ENCODE results near the gene C4orf50.

The C4orf50 gene

DNA sequence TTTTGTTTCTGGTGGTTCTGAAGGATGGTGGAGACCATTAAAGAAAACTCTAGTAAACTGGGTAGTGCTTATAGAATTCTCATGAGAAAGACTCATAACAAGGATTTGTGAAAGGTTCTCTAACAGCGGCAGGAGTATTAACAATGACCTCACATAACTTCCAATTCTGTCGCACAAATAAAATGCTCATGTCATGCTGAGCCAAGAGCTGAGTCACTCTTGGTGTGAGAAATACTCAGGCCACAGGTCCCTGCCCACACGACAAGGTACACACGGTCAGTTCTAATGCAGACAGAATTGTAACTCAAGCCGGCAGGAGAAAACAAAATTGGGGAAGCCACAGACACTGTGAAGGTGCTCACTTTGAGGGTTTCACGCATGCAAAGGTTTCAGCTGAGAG, 34.4 kb upstream of the C4orf50 start:
- no peak overlapping the region for H3K4me3 ChIP-seq (ENCODE audit: low read depth, low read length)

DNA sequence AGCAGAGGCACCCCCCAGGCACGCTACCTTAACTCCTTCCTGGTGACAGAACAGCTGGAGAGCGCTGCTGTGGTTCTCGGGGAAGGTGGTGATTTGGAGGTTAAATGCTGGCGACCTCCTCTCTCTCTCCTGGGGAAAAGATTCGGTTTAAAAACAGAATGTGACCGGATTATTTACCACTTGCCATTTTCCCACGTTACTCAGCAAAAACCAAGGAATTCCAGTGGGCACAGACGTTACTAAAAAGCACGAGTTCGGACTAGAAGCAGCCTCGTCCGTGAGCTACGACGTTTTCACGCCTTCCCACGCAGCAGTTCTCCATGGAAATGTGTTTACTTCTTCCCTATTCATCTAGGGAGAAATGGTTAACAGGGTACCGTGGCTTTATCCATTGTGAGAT, 32.3 kb upstream of the C4orf50 start:
- DNase-seq = no peak
- Histone ChIP-seq H3K4me2 (ENCODE audit: low read length) (no peak overlapping the region), H2AFZ (ENCODE audit: insufficient read depth, low read length, poor library complexity) (no peak overlapping the region), H3K9ac (ENCODE audit: low read length) (no peak overlapping the region), H3K4me3 (ENCODE audit: low read depth, low read length) (no peak overlapping the region), H2BK5ac (ENCODE audit: low read depth, low read length, poor library complexity) (no peak overlapping the region), H3K23ac (ENCODE audit: low read length) (no peak overlapping the region), H3K4me1 (ENCODE audit: control insufficient read depth in 1 of 2, insufficient read depth in 2 of 2, low read length in 2 of 2) (no peaks in the 10 kb centered on the region), H3K9me3 (ENCODE audit: insufficient read depth, low read depth, low read length) (peaks cover 2% of the 10 kb centered on the region), H3K79me1 (ENCODE audit: low read length) (no peaks in the 10 kb centered on the region), H3K27ac (ENCODE audit: low read depth, low read length) (no peak overlapping the region), H3K36me3 (ENCODE audit: control insufficient read depth in 1 of 2, insufficient read depth in 2 of 2, low read length in 2 of 2) (no peaks in the 10 kb centered on the region), H2BK120ac (ENCODE audit: insufficient read depth, low read length, poor library complexity) (no peak overlapping the region), H3K27me3 (ENCODE audit: insufficient read depth, low read length) (no peaks in the 10 kb centered on the region), H2AK5ac (ENCODE audit: low read length) (no peak overlapping the region), H3K18ac (ENCODE audit: low read length) (no peak overlapping the region), H3K14ac (ENCODE audit: low read length) (no peak overlapping the region), H4K8ac (ENCODE audit: low read depth, low read length) (no peak overlapping the region), H3K79me2 (ENCODE audit: control insufficient read depth, insufficient read depth, low read length, poor library complexity) (no peaks in the 10 kb centered on the region), H4K12ac (ENCODE audit: low read depth, low read length) (no peak overlapping the region), H4K91ac (ENCODE audit: low read depth, low read length) (no peak overlapping the region), H2BK12ac (ENCODE audit: low read length) (no peak overlapping the region), H3K4ac (ENCODE audit: low read depth, low read length) (no peak overlapping the region)
- WGBS (ENCODE audit: extremely low coverage, insufficient coverage, insufficient read length) = no CpG with 5 or more reads among the region's 17 CpGs

More for the DNA sequence above, 34.4 kb upstream of the C4orf50 start:
- Histone ChIP-seq H3K4ac (ENCODE audit: low read depth, low read length) (no peak overlapping the region), H3K36me3 (ENCODE audit: control insufficient read depth in 1 of 2, insufficient read depth in 2 of 2, low read length in 2 of 2) (no peaks in the 10 kb centered on the region), H3K9me3 (ENCODE audit: insufficient read depth, low read depth, low read length) (peaks cover 10% of the 10 kb centered on the region), H4K8ac (ENCODE audit: low read depth, low read length) (no peak overlapping the region), H3K27me3 (ENCODE audit: insufficient read depth, low read length) (no peaks in the 10 kb centered on the region), H2BK12ac (ENCODE audit: low read length) (no peak overlapping the region), H3K79me1 (ENCODE audit: low read length) (no peaks in the 10 kb centered on the region), H2AFZ (ENCODE audit: insufficient read depth, low read length, poor library complexity) (no peak overlapping the region), H4K91ac (ENCODE audit: low read depth, low read length) (no peak overlapping the region), H3K18ac (ENCODE audit: low read length) (no peak overlapping the region), H3K79me2 (ENCODE audit: control insufficient read depth, insufficient read depth, low read length, poor library complexity) (no peaks in the 10 kb centered on the region), H3K14ac (ENCODE audit: low read length) (no peak overlapping the region), H3K4me1 (ENCODE audit: control insufficient read depth in 1 of 2, insufficient read depth in 2 of 2, low read length in 2 of 2) (no peaks in the 10 kb centered on the region), H2BK120ac (ENCODE audit: insufficient read depth, low read length, poor library complexity) (no peak overlapping the region), H3K27ac (ENCODE audit: low read depth, low read length) (no peak overlapping the region), H2BK5ac (ENCODE audit: low read depth, low read length, poor library complexity) (no peak overlapping the region), H4K12ac (ENCODE audit: low read depth, low read length) (no peak overlapping the region), H3K23ac (ENCODE audit: low read length) (no peak overlapping the region), H2AK5ac (ENCODE audit: low read length) (no peak overlapping the region), H3K4me2 (ENCODE audit: low read length) (no peak overlapping the region), H3K9ac (ENCODE audit: low read length) (no peak overlapping the region)
- no CpG with 5 or more reads among the region's 6 CpGs for WGBS (ENCODE audit: extremely low coverage, insufficient coverage, insufficient read length)
- DNase-seq = no peak

DNA sequence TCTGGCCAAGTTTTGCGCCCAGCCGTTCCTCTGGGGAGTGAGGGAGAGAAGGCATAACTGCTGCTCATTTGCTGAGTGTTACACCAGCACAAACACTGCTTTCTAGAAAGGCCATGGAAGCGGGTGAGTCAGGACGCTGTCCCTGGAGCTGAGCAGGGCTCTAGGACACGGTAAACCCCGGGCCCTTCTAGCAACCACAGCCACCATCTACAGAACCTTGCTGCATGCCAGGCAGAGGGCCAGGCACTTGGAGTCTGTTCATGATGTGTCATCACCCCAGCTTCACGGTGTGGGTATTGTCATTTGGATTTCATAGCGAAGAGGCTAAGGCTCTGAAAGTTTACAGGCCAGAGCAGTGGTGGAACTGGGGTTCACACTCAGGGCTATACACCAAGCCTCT, 31.8 kb upstream of the C4orf50 start:
- Histone ChIP-seq H3K4ac (ENCODE audit: low read depth, low read length) (no peak overlapping the region), H3K18ac (ENCODE audit: low read length) (no peak overlapping the region), H3K4me1 (ENCODE audit: control insufficient read depth in 1 of 2, insufficient read depth in 2 of 2, low read length in 2 of 2) (no peaks in the 10 kb centered on the region), H3K79me1 (ENCODE audit: low read length) (no peaks in the 10 kb centered on the region), H2BK5ac (ENCODE audit: low read depth, low read length, poor library complexity) (no peak overlapping the region), H3K14ac (ENCODE audit: low read length) (no peak overlapping the region), H2AFZ (ENCODE audit: insufficient read depth, low read length, poor library complexity) (no peak overlapping the region), H2BK120ac (ENCODE audit: insufficient read depth, low read length, poor library complexity) (no peak overlapping the region), H2BK12ac (ENCODE audit: low read length) (no peak overlapping the region), H3K27me3 (ENCODE audit: insufficient read depth, low read length) (no peaks in the 10 kb centered on the region), H3K79me2 (ENCODE audit: control insufficient read depth, insufficient read depth, low read length, poor library complexity) (no peaks in the 10 kb centered on the region), H3K4me3 (ENCODE audit: low read depth, low read length) (no peak overlapping the region), H4K12ac (ENCODE audit: low read depth, low read length) (no peak overlapping the region), H3K36me3 (ENCODE audit: control insufficient read depth in 1 of 2, insufficient read depth in 2 of 2, low read length in 2 of 2) (no peaks in the 10 kb centered on the region), H4K8ac (ENCODE audit: low read depth, low read length) (no peak overlapping the region), H4K91ac (ENCODE audit: low read depth, low read length) (no peak overlapping the region), H3K9ac (ENCODE audit: low read length) (no peak overlapping the region), H3K27ac (ENCODE audit: low read depth, low read length) (no peak overlapping the region), H3K9me3 (ENCODE audit: insufficient read depth, low read depth, low read length) (peaks cover 4% of the 10 kb centered on the region), H3K4me2 (ENCODE audit: low read length) (no peak overlapping the region), H3K23ac (ENCODE audit: low read length) (no peak overlapping the region), H2AK5ac (ENCODE audit: low read length) (no peak overlapping the region)
- DNase-seq = no peak
- WGBS (ENCODE audit: extremely low coverage, insufficient coverage, insufficient read length) = no CpG with 5 or more reads among the region's 8 CpGs

DNA sequence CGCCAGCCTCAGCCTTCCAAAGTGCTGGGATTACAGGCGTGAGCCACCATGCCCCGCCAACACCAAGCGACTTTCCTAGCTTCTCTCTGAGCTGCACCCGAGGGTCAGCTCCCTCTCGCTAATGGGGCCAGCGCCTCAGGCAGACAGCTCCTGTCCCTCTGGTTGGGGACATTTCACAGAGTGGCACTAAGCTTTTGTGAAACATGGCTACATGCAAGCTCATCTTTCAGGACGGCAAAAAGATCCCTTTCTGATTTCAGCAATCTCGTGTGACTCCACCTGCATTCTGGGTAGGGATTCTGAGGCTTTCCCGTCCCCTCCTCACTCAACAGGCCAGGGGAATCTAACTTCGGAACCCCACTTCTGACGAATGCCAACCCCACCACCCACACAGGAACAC, 31.0 kb upstream of the C4orf50 start:
- H2AFZ ChIP-seq (ENCODE audit: insufficient read depth, low read length, poor library complexity) = no peak overlapping the region

More for the DNA sequence above, 31.0 kb upstream of the C4orf50 start:
- Histone ChIP-seq H4K8ac (ENCODE audit: low read depth, low read length) (no peak overlapping the region), H3K18ac (ENCODE audit: low read length) (no peak overlapping the region), H3K9ac (ENCODE audit: low read length) (no peak overlapping the region), H4K91ac (ENCODE audit: low read depth, low read length) (no peak overlapping the region), H4K12ac (ENCODE audit: low read depth, low read length) (no peak overlapping the region), H3K4me3 (ENCODE audit: low read depth, low read length) (no peak overlapping the region), H3K4me1 (ENCODE audit: control insufficient read depth in 1 of 2, insufficient read depth in 2 of 2, low read length in 2 of 2) (no peaks in the 10 kb centered on the region), H2AK5ac (ENCODE audit: low read length) (no peak overlapping the region), H3K4me2 (ENCODE audit: low read length) (no peak overlapping the region), H3K27ac (ENCODE audit: low read depth, low read length) (no peak overlapping the region), H2BK120ac (ENCODE audit: insufficient read depth, low read length, poor library complexity) (no peak overlapping the region), H3K27me3 (ENCODE audit: insufficient read depth, low read length) (no peaks in the 10 kb centered on the region), H2BK12ac (ENCODE audit: low read length) (no peak overlapping the region), H3K79me2 (ENCODE audit: control insufficient read depth, insufficient read depth, low read length, poor library complexity) (no peaks in the 10 kb centered on the region), H2BK5ac (ENCODE audit: low read depth, low read length, poor library complexity) (no peak overlapping the region), H3K79me1 (ENCODE audit: low read length) (no peaks in the 10 kb centered on the region), H3K9me3 (ENCODE audit: insufficient read depth, low read depth, low read length) (peaks cover 4% of the 10 kb centered on the region), H3K14ac (ENCODE audit: low read length) (no peak overlapping the region), H3K4ac (ENCODE audit: low read depth, low read length) (no peak overlapping the region), H3K36me3 (ENCODE audit: control insufficient read depth in 1 of 2, insufficient read depth in 2 of 2, low read length in 2 of 2) (no peaks in the 10 kb centered on the region), H3K23ac (ENCODE audit: low read length) (no peak overlapping the region)
- no CpG with 5 or more reads among the region's 12 CpGs for WGBS (ENCODE audit: extremely low coverage, insufficient coverage, insufficient read length)
- no peak for DNase-seq
